Measurements from ENCODE around the gene JPH3.

DNA sequence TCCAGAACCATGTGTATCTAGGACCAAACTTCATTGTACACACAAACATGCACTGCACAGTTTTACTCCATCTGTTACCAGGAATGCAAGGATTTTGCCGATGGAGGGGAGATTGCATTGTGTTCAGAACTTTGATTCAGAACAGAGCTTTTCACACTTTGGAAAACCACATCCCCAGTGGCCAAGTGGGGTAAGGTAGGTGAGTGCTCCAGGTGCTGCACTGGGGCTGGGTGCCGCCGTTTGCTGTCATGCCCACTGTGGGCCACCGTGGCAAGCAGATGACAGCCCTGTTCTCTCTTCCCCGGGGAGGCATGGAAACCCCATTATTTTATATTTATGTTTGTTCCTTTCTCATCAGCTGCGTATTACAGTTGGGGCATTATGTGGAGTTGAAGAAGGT, 29.3 kb upstream of the JPH3 start:
- no peak for TF ChIP-seq POLR2A (IDR thresholded peaks at IDR 0.05)
- TF ChIP-seq, protein P1, sequence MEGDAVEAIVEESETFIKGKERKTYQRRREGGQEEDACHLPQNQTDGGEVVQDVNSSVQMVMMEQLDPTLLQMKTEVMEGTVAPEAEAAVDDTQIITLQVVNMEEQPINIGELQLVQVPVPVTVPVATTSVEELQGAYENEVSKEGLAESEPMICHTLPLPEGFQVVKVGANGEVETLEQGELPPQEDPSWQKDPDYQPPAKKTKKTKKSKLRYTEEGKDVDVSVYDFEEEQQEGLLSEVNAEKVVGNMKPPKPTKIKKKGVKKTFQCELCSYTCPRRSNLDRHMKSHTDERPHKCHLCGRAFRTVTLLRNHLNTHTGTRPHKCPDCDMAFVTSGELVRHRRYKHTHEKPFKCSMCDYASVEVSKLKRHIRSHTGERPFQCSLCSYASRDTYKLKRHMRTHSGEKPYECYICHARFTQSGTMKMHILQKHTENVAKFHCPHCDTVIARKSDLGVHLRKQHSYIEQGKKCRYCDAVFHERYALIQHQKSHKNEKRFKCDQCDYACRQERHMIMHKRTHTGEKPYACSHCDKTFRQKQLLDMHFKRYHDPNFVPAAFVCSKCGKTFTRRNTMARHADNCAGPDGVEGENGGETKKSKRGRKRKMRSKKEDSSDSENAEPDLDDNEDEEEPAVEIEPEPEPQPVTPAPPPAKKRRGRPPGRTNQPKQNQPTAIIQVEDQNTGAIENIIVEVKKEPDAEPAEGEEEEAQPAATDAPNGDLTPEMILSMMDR (IDR thresholded peaks at IDR 0.05), result no peak

All from testis (tissue), 2 donors.